Liver (tissue), 3 donors: ENCODE data around the gene COL15A1.

Experiments used
- EGR1 ChIP-seq, 2 donors: IDR thresholded peaks; 2 replicates each; pipeline ENCODE4 v1.6.1; 2016 to 2018; ENCODE audit warnings: antibody characterized with exemption in 2 of 2, low read depth in 2 of 2
- HNF4G ChIP-seq: IDR thresholded peaks from 2 replicates; pipeline ENCODE4 v1.6.1; 2016; ENCODE audit warnings: antibody characterized with exemption
- RAD21 ChIP-seq, 2 donors: IDR thresholded peaks; 2 replicates each; pipeline ENCODE4 v1.6.1; 2016; ENCODE audit warnings: antibody characterized with exemption in 2 of 2, mild to moderate bottlenecking in 2 of 2
- RXRA ChIP-seq, 2 donors: IDR thresholded peaks; 2 replicates each; pipeline ENCODE4 v1.6.1; 2017 to 2018; ENCODE audit warnings: antibody characterized with exemption in 2 of 2, mild to moderate bottlenecking in 1 of 2
- SP1 ChIP-seq: IDR thresholded peaks from 2 replicates; pipeline ENCODE4 v1.6.1; 2018; ENCODE audit warnings: antibody characterized with exemption, mild to moderate bottlenecking
- YY1 ChIP-seq: IDR thresholded peaks from 2 replicates; pipeline ENCODE4 v1.6.1; 2016; ENCODE audit warnings: antibody characterized with exemption, mild to moderate bottlenecking
- TF ChIP-seq, protein P1 (sequence below): fragments of 150-350 bp; IDR thresholded peaks from 2 replicates; pipeline ENCODE4 v1.5.1; 2017; ENCODE audit warnings: improper control_type of control experiment, low read depth, low read length; ENCODE audit not compliant: missing input control
- TF ChIP-seq, protein P2 (sequence below): IDR thresholded peaks from 2 replicates; pipeline ENCODE4 v1.6.1; 2016; ENCODE audit warnings: antibody characterized with exemption
- TF ChIP-seq, protein P3 (sequence below): IDR thresholded peaks from 2 replicates; pipeline ENCODE4 v1.6.1; 2016; ENCODE audit warnings: antibody characterized with exemption
- donor health status: healthy.
- donor health status: healthy.

DNA sequence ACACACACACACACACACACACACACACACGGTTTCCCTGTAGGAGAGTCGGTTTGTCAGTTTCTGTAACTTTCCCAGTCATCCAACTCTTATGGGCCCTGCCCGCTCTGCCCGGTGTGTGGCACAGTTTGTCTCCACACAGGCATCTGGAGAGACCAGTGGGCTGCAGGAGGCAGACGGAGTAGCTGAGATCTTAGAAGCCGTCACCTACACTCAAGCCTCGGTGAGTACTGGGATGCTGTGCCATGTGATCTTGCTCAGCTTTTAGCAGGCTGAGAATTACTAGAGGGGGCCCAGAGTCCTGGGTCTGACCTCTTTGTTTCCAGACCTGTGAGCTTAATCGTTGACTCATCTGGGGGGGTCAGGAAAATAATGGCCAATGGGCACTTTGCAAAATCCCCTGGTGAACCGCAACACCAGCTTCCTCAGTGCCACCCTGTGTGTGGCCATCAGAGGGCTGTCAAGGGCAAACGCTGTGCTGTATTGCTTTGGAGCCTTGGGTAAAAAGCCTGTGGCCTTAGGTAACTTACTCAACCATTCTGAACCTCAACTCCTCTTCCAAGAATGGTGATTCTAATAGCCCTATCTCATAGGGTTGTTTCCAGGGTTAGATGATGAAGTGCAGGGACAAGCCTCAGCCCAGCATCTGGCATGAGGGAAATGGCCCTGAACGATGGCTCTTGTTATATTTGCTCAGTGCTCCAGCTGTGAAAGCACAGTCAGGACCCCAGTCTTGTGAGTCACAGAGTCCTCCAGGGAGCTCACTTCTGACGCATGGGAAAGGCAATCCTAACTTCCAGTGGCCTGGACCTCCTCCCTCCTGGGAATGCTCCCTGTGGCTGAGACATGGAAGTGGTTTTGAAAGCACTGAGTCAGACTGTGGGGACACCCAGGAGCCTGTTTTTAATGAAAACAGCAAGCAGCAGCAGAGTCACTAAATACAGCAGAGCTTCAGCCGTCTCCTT is 45.6 kb downstream of the COL15A1 start:
- TF ChIP-seq, protein P1, sequence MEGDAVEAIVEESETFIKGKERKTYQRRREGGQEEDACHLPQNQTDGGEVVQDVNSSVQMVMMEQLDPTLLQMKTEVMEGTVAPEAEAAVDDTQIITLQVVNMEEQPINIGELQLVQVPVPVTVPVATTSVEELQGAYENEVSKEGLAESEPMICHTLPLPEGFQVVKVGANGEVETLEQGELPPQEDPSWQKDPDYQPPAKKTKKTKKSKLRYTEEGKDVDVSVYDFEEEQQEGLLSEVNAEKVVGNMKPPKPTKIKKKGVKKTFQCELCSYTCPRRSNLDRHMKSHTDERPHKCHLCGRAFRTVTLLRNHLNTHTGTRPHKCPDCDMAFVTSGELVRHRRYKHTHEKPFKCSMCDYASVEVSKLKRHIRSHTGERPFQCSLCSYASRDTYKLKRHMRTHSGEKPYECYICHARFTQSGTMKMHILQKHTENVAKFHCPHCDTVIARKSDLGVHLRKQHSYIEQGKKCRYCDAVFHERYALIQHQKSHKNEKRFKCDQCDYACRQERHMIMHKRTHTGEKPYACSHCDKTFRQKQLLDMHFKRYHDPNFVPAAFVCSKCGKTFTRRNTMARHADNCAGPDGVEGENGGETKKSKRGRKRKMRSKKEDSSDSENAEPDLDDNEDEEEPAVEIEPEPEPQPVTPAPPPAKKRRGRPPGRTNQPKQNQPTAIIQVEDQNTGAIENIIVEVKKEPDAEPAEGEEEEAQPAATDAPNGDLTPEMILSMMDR = no peak
- TF ChIP-seq RAD21 (IDR thresholded peaks at IDR 0.05) = no peak
- no peak for TF ChIP-seq RXRA (IDR thresholded peaks at IDR 0.05)
- no peak for TF ChIP-seq YY1
- TF ChIP-seq EGR1 (IDR thresholded peaks at IDR 0.05; ENCODE audit: low read depth in 2 of 2) = no peak
- TF ChIP-seq SP1 = no peak
- TF ChIP-seq, protein P2, sequence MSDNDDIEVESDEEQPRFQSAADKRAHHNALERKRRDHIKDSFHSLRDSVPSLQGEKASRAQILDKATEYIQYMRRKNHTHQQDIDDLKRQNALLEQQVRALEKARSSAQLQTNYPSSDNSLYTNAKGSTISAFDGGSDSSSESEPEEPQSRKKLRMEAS = no peak
- TF ChIP-seq HNF4G = no peak
- TF ChIP-seq, protein P3, sequence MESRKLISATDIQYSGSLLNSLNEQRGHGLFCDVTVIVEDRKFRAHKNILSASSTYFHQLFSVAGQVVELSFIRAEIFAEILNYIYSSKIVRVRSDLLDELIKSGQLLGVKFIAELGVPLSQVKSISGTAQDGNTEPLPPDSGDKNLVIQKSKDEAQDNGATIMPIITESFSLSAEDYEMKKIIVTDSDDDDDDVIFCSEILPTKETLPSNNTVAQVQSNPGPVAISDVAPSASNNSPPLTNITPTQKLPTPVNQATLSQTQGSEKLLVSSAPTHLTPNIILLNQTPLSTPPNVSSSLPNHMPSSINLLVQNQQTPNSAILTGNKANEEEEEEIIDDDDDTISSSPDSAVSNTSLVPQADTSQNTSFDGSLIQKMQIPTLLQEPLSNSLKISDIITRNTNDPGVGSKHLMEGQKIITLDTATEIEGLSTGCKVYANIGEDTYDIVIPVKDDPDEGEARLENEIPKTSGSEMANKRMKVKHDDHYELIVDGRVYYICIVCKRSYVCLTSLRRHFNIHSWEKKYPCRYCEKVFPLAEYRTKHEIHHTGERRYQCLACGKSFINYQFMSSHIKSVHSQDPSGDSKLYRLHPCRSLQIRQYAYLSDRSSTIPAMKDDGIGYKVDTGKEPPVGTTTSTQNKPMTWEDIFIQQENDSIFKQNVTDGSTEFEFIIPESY = no peak
